ENCODE measurements around the gene MRGPRG.

Gene MRGPRG

GRCh38 chr11:3181725-3182461 lies 36.7 kb downstream of the MRGPRG start:
- DNase-seq (ENCODE audit: low spot score) = no peak
- TF ChIP-seq CTCF (IDR thresholded peaks at IDR 0.05; ENCODE audit: extremely low read depth, insufficient read depth, missing control alignments) = no peak
- in situ Hi-C loops (cut with MboI; ENCODE audit: low pct_unique_long_range_greater_than_20kb, low sequenced_read_pairs, unreplicated experiment) = no loop called here

- no peak for TF ChIP-seq CTCF (IDR thresholded peaks at IDR 0.05; ENCODE audit: extremely low read depth, insufficient read depth, missing control alignments)
- in situ Hi-C loops (cut with MboI; ENCODE audit: low pct_unique_long_range_greater_than_20kb, low sequenced_read_pairs, unreplicated experiment) = no loop called here
- DNase-seq (ENCODE audit: low spot score) = no peak
Observed at GRCh38 chr11:3180869-3181268, 37.7 kb downstream of the MRGPRG start.

GRCh38 chr11:3178349-3178748 lies 40.3 kb downstream of the MRGPRG start:
- DNase-seq (ENCODE audit: low spot score) = no peak
- in situ Hi-C loops (cut with MboI; ENCODE audit: low pct_unique_long_range_greater_than_20kb, low sequenced_read_pairs, unreplicated experiment) = no loop called here
- no peak for TF ChIP-seq CTCF (IDR thresholded peaks at IDR 0.05; ENCODE audit: extremely low read depth, insufficient read depth, missing control alignments)

GRCh38 chr11:3177931-3178330 lies 40.7 kb downstream of the MRGPRG start:
- no peak for DNase-seq (ENCODE audit: low spot score)
- no peak for TF ChIP-seq CTCF (IDR thresholded peaks at IDR 0.05; ENCODE audit: extremely low read depth, insufficient read depth, missing control alignments)
- in situ Hi-C loops (cut with MboI; ENCODE audit: low pct_unique_long_range_greater_than_20kb, low sequenced_read_pairs, unreplicated experiment) = no loop called here

GRCh38 chr11:3176487-3176886 lies 42.1 kb downstream of the MRGPRG start:
- no peak for DNase-seq (ENCODE audit: low spot score)
- no peak for TF ChIP-seq CTCF (IDR thresholded peaks at IDR 0.05; ENCODE audit: extremely low read depth, insufficient read depth, missing control alignments)
- in situ Hi-C loops (cut with MboI; ENCODE audit: low pct_unique_long_range_greater_than_20kb, low sequenced_read_pairs, unreplicated experiment) = no loop called here

GRCh38 chr11:3175194-3175593 lies 43.4 kb downstream of the MRGPRG start:
- in situ Hi-C loops (cut with MboI; ENCODE audit: low pct_unique_long_range_greater_than_20kb, low sequenced_read_pairs, unreplicated experiment) = no loop called here
- TF ChIP-seq CTCF (IDR thresholded peaks at IDR 0.05; ENCODE audit: extremely low read depth, insufficient read depth, missing control alignments) = no peak
- DNase-seq (ENCODE audit: low spot score) = no peak

Measured in GM13977 (cell line).